Activated T-cell treated with anti-CD3 and anti-CD28 coated beads, Interleukin-2, amount 50 U/mL, for 4 hours (primary cell): ENCODE data around the gene PHF14. TPM values are rescaled to one million over a fixed set of nuclear protein-coding genes. Genes with fewer than 3 reads are reported as not detected.

Experiments used
- ATAC-seq, 2 donors: fragments of 200-7000 bp; cut with Tn5 transposase; one replicate each; pipeline ENCODE4 v1.10.0; 2021
- DNase-seq: peaks from one replicate; pipeline ENCODE4 v3.0.0-alpha.2; 2020
- H3K27me3 Mint-ChIP-seq: one replicate; pipeline ENCODE4 v1.8.0; 2021; ENCODE audit warnings: low read depth, mixed read lengths
- H3K36me3 Mint-ChIP-seq: one replicate; pipeline ENCODE4 v1.8.0; 2022; ENCODE audit warnings: mixed read lengths; ENCODE audit not compliant: insufficient read depth
- H3K4me1 Mint-ChIP-seq: one replicate; pipeline ENCODE4 v1.8.0; 2021; ENCODE audit warnings: low read depth, mixed read lengths
- H3K4me3 Mint-ChIP-seq: one replicate; pipeline ENCODE4 v1.8.0; 2021; ENCODE audit warnings: mild to moderate bottlenecking, moderate library complexity, mixed read lengths
- H3K9me3 Mint-ChIP-seq: one replicate; pipeline ENCODE4 v1.8.0; 2021; ENCODE audit warnings: mixed read lengths
- total RNA-seq, 3 donors: library from RNA; stranded (reverse); gene quantifications; one replicate each; pipeline ENCODE4 v1.2.1, GENCODE V29; 2021

PHF14 gene
- total RNA-seq, 3 donors from 2014 or later: 34.4 to 42.4 (median 40.2) TPM

DNA sequence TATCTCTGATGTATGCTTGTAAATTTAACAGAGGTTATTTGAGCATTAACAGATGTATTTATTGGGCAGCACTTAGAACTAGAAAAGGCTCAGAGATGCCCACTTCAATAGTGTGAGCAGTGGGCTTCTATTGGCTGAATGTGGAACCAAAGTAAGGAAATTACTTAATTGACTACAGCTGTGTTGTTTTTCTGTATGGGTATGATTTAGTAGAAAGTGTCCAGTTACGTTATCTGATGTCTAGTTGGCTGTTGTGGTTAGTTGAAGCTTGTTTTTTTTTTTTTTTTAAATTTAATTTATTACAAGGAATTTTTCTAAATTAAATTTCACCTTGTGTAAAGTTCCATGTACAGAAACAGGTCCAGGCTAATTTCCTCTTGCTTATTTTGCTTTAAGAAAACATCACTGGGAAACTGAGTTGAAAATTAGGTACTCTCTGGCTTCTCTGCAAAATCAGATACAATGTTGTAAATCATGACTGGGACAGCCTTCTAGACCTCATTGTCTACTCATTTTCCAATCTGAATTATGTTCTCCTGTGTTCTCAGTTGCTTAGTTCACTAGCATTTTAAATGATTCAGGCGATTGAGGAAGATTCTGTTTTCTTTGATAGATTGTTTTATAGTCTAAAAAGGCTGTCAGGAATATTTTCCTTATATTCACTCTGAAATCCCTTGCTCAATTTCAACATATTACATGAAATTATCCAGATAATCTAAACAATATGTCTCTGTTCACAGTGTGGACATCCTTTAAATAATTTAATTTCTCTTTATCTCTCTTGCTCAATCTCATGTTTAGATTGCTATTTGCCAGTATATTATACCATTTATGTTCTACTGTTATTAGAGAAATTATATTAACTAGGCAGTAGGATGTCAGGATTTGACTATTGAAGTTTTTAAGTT is 53.0 kb downstream of the PHF14 start:
- peaks cover 32% of the 10 kb centered on the region for H3K36me3 Mint-ChIP-seq
- H3K4me3 Mint-ChIP-seq: no peak overlapping the region
- no peaks in the 10 kb centered on the region for H3K27me3 Mint-ChIP-seq
- DNase-seq (no peak), ATAC-seq (no peak)
- no peaks in the 10 kb centered on the region for H3K9me3 Mint-ChIP-seq
- peaks cover 6% of the 10 kb centered on the region for H3K4me1 Mint-ChIP-seq

DNA sequence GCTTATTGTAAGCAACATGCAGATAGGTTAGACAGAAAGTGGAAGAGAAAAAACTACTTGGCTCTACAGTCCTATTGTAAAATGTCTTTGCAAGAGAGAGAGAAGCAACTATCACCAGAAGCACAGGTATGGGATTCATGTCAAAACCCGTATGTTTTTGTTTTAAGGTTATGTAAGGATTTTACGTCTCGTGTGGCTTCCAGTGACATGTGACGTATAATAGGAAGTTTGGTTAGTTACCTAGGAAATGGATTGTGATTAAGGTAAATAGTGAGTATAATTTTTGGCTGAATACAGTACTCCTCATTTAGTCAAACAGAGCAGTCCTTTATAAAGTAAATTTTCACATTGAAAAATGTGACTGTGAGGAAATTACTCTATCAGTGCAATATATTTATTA is 62.0 kb downstream of the PHF14 start:
- DNase-seq (no peak), ATAC-seq (no peak)
- Mint-ChIP-seq H3K9me3 (no peaks in the 10 kb centered on the region), H3K27me3 (no peaks in the 10 kb centered on the region), H3K4me3 (no peak overlapping the region), H3K36me3 (peaks cover 21% of the 10 kb centered on the region), H3K4me1 (no peaks in the 10 kb centered on the region)

DNA sequence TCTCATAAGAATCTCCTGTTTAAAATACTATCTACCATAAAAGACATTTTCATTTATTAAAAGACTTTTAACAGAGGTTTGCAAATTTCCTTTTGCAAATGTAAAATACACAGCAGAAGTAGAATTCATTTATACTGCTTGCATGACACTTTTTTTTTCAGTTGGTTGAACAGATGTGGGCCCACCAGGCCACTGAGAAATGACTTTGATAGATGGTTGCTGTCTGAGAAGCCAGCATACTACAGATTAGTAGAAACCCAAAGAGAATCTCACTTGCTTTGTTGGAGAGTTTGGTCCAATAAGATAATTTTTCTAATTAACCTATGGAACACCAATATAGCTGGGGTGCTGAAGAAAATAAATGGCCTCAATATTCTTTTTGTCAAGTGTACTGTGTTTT is 66.3 kb downstream of the PHF14 start:
- DNase-seq (no peak), ATAC-seq (no peak)
- H3K4me3 Mint-ChIP-seq: no peak overlapping the region
- no peaks in the 10 kb centered on the region for H3K4me1 Mint-ChIP-seq
- H3K27me3 Mint-ChIP-seq: no peaks in the 10 kb centered on the region
- H3K36me3 Mint-ChIP-seq: peaks cover 38% of the 10 kb centered on the region
- no peaks in the 10 kb centered on the region for H3K9me3 Mint-ChIP-seq

DNA sequence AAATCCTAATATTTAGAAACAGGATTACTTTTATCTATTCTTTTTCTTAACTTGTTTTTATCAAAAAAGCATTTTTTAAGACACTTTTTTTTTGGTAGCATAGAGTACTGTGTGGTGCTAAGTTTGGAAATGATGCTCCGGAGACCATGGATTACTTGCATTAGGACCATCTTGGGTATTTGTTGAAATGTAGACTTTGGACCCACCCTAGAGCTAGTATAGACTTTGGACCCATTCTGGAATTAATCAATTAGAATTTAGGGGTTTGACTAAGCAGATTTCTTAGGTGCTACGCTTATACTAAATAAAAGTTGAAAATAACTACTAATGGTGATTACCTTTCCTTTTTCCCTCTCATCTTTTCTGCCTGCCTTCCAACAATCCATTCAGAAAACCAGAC is 80.4 kb downstream of the PHF14 start:
- Mint-ChIP-seq H3K36me3 (peaks cover 28% of the 10 kb centered on the region), H3K27me3 (no peaks in the 10 kb centered on the region), H3K4me3 (no peak overlapping the region), H3K4me1 (no peaks in the 10 kb centered on the region), H3K9me3 (no peaks in the 10 kb centered on the region)
- no peak for DNase-seq
- ATAC-seq: no peak

DNA sequence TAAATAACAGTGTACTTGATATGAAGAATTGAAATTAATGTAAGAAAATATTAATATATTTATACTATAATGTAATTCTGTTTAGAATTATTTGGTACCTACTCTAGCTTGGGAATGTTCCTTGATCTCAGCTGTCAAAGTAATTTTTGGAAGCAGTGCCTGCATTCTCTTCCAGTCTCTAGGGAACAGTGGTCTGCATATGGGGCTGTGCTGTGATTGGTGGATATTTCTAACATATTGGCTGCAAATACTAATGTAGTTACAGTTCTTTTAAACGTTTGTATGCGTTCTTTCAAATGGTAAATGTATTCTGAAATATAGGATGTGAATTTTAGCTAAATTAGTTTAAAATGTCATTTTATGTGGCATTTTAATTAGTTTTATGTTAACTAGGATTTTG is 87.2 kb downstream of the PHF14 start:
- Mint-ChIP-seq H3K4me3 (no peak overlapping the region), H3K36me3 (peaks cover 16% of the 10 kb centered on the region), H3K9me3 (no peaks in the 10 kb centered on the region), H3K27me3 (no peaks in the 10 kb centered on the region), H3K4me1 (no peaks in the 10 kb centered on the region)
- DNase-seq (no peak), ATAC-seq (no peak)

DNA sequence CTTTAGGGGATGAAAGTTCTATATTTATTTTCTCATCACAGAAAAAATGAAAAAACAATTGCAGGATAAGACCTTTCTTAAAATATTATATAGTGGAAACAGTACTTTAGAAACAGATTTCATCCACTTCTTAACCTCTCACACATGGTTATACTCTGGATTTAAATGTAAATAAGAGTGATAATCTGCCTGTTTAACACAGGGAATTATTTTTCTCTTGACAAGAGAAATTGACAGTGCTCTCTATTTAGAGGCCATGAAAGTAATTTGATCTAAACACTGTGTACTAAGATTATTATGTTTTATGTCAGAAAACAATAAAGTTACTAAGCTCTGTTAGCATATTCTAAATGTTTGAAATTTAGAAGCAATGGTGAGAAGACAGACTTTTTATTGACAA is 88.4 kb downstream of the PHF14 start:
- Mint-ChIP-seq H3K4me3 (no peak overlapping the region), H3K27me3 (no peaks in the 10 kb centered on the region)
- ATAC-seq: no peak

DNA sequence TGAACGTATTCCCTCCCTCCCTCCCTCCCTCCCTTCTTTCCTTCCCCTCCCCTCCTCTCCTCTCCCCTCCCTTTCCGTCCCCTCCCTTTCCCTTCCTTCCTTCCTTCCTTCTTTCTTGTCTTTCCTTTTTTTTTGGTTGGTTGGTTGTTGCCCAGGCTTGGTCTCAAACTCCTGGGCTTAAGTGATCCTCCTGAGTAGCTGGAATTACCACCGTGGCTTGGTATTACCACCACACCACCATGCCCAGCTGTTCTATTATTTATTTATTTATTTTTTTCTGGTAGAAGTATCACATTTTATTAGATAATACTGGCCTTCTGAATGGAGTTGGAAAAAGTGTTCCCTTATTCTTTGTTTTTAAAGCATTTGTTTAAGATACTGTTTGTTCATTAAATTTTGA is 95.9 kb downstream of the PHF14 start:
- H3K27me3 Mint-ChIP-seq: no peaks in the 10 kb centered on the region
- peaks cover 31% of the 10 kb centered on the region for H3K36me3 Mint-ChIP-seq
- ATAC-seq: no peak
- no peaks in the 10 kb centered on the region for H3K9me3 Mint-ChIP-seq
- no peaks in the 10 kb centered on the region for H3K4me1 Mint-ChIP-seq
- no peak overlapping the region for H3K4me3 Mint-ChIP-seq
- no peak for DNase-seq

More for the DNA sequence above, 88.4 kb downstream of the PHF14 start:
- H3K36me3 Mint-ChIP-seq: peaks cover 20% of the 10 kb centered on the region
- H3K4me1 Mint-ChIP-seq: no peaks in the 10 kb centered on the region
- no peak for DNase-seq
- no peaks in the 10 kb centered on the region for H3K9me3 Mint-ChIP-seq

DNA sequence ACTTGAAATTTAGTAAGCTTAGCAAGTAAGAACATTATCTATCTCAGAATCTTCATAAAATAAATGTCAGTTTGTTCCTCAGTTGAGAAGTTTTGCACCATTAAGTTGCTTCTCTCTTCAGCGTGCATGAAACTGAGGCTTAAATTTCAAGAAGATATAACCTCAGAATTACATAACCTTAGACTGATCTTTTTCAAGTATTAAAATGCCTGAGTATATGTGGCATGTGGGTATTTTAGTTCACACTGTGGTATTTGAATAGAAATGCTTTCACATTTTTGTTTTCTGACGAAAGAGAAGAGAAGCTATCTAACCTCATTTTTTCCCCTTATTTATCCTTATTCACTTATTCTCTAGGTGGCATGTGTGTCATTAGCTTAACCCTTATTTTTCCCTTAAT is 104.1 kb downstream of the PHF14 start:
- peaks cover 21% of the 10 kb centered on the region for H3K36me3 Mint-ChIP-seq
- no peaks in the 10 kb centered on the region for H3K27me3 Mint-ChIP-seq
- H3K4me3 Mint-ChIP-seq: no peak overlapping the region
- no peaks in the 10 kb centered on the region for H3K4me1 Mint-ChIP-seq
- ATAC-seq: no peak
- no peaks in the 10 kb centered on the region for H3K9me3 Mint-ChIP-seq
- DNase-seq: no peak

DNA sequence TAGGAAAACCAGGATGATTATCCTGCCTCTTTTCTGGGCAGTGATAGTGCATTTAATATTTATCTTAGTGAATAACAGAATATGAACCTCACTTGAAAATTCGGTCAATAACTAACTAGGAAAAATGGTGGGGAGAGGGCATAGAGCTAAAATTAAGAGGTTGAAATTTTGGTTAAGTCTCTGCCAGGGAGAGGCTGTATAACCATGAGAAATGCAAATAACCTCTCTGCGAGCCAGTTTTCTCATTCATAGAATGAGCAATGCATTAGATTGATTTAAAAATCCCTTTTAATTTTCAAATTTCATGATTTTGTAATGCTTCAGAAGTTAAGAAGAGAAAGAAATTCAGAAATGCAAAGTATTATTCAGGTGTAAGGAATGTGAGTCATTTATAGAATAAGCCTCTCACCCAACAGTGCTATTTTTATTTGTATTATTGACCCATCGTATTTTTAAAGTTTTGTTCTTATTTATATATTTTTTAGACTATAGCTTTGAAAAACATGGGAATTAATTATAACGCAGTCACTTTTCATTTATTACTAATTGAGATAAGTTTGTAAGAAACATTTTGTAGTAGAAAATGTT is 104.7 kb downstream of the PHF14 start:
- no peak for DNase-seq
- Mint-ChIP-seq H3K4me1 (no peaks in the 10 kb centered on the region), H3K27me3 (no peaks in the 10 kb centered on the region), H3K9me3 (no peaks in the 10 kb centered on the region), H3K36me3 (peaks cover 18% of the 10 kb centered on the region), H3K4me3 (no peak overlapping the region)
- ATAC-seq: no peak

DNA sequence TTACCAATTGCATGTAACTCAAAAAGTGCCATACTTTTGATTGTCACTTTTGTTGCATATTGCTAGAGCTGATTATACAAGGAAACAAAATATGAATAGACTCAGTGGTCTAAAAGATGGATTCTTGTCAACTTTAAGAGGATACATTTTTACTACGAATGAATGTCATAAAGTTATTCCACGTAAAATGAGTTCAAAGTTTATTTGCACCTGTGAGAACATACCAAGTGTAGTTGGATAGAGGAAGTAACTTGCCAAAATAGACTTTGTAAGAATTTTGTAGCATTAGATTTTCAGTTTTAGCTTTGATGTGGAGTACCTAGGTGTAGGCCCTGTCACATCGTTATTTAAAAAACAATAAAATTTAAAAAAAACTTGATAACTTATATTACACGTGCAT is 106.2 kb downstream of the PHF14 start:
- H3K9me3 Mint-ChIP-seq: no peaks in the 10 kb centered on the region
- ATAC-seq: no peak
- no peaks in the 10 kb centered on the region for H3K4me1 Mint-ChIP-seq
- DNase-seq: no peak
- peaks cover 11% of the 10 kb centered on the region for H3K36me3 Mint-ChIP-seq
- H3K27me3 Mint-ChIP-seq: no peaks in the 10 kb centered on the region
- H3K4me3 Mint-ChIP-seq: no peak overlapping the region

DNA sequence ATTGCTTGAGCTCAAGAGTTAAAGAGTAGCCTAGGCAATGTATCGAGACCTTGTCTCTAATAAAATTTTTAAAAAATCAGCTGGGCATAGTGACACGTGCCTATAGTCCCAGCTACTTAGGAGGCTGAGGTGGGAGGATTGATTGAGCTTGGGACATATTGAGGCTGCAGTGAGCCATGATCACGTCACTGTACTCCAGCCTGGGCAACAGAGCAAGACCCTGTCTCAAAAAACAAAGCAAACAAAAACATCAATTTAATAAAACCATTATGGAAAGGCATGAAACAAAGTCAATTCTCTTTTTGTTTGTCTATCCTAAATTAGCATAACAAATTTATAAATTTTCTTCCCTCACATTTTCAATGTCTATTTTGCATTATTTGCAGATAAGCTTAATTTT is 108.4 kb downstream of the PHF14 start:
- peaks cover 12% of the 10 kb centered on the region for H3K36me3 Mint-ChIP-seq
- no peak for ATAC-seq

DNA sequence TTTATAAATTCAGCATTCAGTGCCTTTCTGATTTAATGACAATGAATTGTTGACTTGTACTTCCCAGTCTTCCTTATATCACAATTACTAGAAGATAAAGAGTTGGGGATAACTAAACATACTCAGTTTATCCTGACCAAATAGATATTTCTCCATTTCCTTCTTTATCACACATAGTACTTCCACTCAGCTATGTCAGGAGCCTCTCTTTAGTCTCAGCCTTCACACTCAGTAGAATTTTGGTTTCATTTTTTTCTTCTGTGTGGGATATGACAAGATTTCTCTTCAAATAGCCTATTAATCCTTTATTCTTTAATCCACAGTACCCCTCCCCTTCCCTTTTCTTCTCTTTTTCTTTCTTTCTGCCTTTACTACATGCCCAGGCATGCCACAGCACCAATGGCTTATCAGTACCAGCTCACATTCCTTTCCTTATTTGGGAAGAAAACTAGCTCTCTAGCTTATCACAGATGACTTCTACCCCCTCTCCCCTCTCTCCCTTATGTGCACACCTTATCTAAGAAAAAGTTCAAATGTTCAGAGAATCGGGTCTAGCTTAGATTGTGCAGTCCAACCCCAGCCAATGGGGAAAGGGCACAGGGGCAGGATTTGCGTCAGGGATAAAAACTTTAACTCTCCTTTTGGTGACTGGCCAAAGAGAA is 109.0 kb downstream of the PHF14 start:
- Mint-ChIP-seq H3K4me1 (no peaks in the 10 kb centered on the region), H3K27me3 (no peaks in the 10 kb centered on the region), H3K9me3 (no peaks in the 10 kb centered on the region), H3K4me3 (no peak overlapping the region), H3K36me3 (peaks cover 16% of the 10 kb centered on the region)
- no peak for DNase-seq
- ATAC-seq: no peak

More for the DNA sequence above, 108.4 kb downstream of the PHF14 start:
- Mint-ChIP-seq H3K4me3 (no peak overlapping the region), H3K4me1 (no peaks in the 10 kb centered on the region), H3K27me3 (no peaks in the 10 kb centered on the region), H3K9me3 (no peaks in the 10 kb centered on the region)
- no peak for DNase-seq

DNA sequence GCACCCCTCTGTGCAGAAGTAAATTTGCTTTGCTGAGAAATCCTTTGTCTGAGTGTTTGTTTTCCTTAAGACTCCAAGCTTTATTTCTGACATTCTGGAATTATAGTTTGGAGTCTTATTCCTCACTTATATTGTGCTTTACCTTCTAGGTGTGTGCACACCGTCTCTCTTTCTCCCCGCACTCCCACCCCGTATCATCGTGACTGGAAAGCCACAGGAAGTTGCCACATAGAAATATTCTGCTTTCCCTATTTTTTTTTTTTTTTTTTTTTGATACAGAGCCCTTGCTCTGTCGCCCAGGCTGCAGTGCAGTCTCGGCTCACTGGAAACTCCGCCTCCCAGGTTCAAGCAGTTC is 109.5 kb downstream of the PHF14 start:
- DNase-seq: no peak
- Mint-ChIP-seq H3K9me3 (no peaks in the 10 kb centered on the region), H3K4me3 (no peak overlapping the region), H3K27me3 (no peaks in the 10 kb centered on the region), H3K36me3 (peaks cover 16% of the 10 kb centered on the region), H3K4me1 (no peaks in the 10 kb centered on the region)
- no peak for ATAC-seq

DNA sequence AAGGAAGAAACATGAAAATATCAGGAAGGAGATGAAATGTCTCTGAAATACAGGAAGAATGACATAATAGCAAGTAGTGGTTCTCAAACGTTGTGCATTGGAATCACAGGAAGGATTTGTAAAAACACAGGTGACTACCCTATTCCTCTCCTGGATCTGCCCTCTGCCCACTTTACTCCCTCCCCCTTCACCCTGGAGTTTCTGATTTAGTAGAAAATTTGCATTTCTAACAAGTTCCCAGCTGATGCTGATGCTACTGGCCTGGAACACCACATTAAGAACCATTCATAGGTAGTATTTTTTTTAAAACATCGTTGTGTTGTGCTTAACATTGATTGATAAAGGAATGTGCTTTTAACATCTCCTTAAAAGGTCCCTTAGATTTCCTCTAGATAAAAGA is 130.9 kb downstream of the PHF14 start:
- Mint-ChIP-seq H3K9me3 (no peaks in the 10 kb centered on the region), H3K4me3 (no peak overlapping the region), H3K4me1 (no peaks in the 10 kb centered on the region), H3K27me3 (no peaks in the 10 kb centered on the region), H3K36me3 (peaks cover 21% of the 10 kb centered on the region)
- ATAC-seq (no peak), DNase-seq (no peak)

DNA sequence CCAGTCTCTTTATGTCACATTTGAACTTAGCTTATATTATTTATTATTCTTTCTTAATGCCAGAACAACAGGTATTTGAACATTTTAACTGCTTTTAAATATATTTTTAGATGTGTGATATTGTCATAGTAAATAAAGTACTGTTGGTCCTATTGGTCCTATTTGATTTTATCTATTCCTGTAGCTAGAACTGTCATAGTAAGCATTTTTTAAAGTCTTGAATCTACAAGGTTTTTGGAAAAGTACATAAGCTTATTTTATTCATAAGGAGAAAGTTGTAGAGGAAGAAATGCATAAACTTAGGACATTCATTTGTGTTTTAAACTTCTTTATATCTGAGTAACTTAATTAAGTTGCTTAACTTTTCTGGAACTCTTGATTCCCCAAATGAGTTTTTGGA is 136.0 kb downstream of the PHF14 start:
- no peak overlapping the region for H3K4me3 Mint-ChIP-seq
- no peaks in the 10 kb centered on the region for H3K4me1 Mint-ChIP-seq
- H3K36me3 Mint-ChIP-seq: peaks cover 11% of the 10 kb centered on the region
- no peak for DNase-seq
- H3K27me3 Mint-ChIP-seq: no peaks in the 10 kb centered on the region
- ATAC-seq: no peak
- H3K9me3 Mint-ChIP-seq: no peaks in the 10 kb centered on the region
